Mesenchymal stem cell (in vitro differentiated cells and primary cell): ENCODE data around the gene ARFRP1.
A peak's percentile ranks its signal among the peaks of the same experiment; 100 is the strongest.

Source experiments
- DNase-seq: peaks from one replicate; pipeline ENCODE4 v3.0.0-alpha.2; 2013
- H2AFZ ChIP-seq: one replicate; pipeline ENCODE4 v1.6.1; 2013; ENCODE audit warnings: low read depth, mild to moderate bottlenecking, control low read depth, inconsistent platforms, low read length, moderate library complexity
- H2AK5ac ChIP-seq: 2 replicates; pipeline ENCODE4 v1.6.1; 2013; ENCODE audit warnings: low read length, moderate library complexity, mild to moderate bottlenecking, inconsistent platforms; ENCODE audit not compliant: severe bottlenecking
- H2BK120ac ChIP-seq: one replicate; pipeline ENCODE4 v1.6.1; 2013; ENCODE audit warnings: low read depth, mild to moderate bottlenecking, inconsistent platforms, low read length, moderate library complexity
- H2BK12ac ChIP-seq, 2 experiments: one replicate each; pipeline ENCODE4 v1.6.1; 2013; ENCODE audit warnings: inconsistent platforms in 2 of 2, low read length in 2 of 2, mild to moderate bottlenecking in 2 of 2, moderate library complexity in 2 of 2, control low read depth in 1 of 2
- H2BK15ac ChIP-seq: one replicate; pipeline ENCODE4 v1.6.1; 2013; ENCODE audit warnings: mild to moderate bottlenecking, low read depth, inconsistent platforms; ENCODE audit not compliant: poor library complexity, severe bottlenecking
- H2BK5ac ChIP-seq: 2 replicates; pipeline ENCODE4 v1.6.1; 2013; ENCODE audit warnings: low read depth, mild to moderate bottlenecking, low read length, control low read depth, inconsistent platforms; ENCODE audit not compliant: poor library complexity, severe bottlenecking
- H3K14ac ChIP-seq, 2 experiments: one replicate each; pipeline ENCODE4 v1.6.1; 2013; ENCODE audit warnings: inconsistent platforms in 2 of 2, low read length in 2 of 2, control low read depth in 1 of 2, mild to moderate bottlenecking in 1 of 2, moderate library complexity in 1 of 2
- H3K18ac ChIP-seq, 2 experiments: one replicate each; pipeline ENCODE4 v1.6.1; 2013; ENCODE audit warnings: inconsistent platforms in 2 of 2, low read length in 2 of 2, control low read depth in 1 of 2, low read depth in 1 of 2, mild to moderate bottlenecking in 1 of 2
- H3K23ac ChIP-seq, 2 experiments: one replicate each; pipeline ENCODE4 v1.6.1; 2013; ENCODE audit warnings: inconsistent platforms in 2 of 2, low read length in 2 of 2, mild to moderate bottlenecking in 2 of 2, moderate library complexity in 2 of 2, control low read depth in 1 of 2
- H3K27ac ChIP-seq: 2 replicates; pipeline ENCODE4 v1.5.1; 2013; ENCODE audit warnings: mild to moderate bottlenecking, moderate library complexity, low read length, control low read depth, inconsistent platforms; ENCODE audit not compliant: poor library complexity, severe bottlenecking
- H3K27me3 ChIP-seq, 2 experiments: 2 replicates each; pipeline versions ENCODE4 v1.6.1 to v1.7.0; 2013; ENCODE audit warnings: low read length in 2 of 2, mild to moderate bottlenecking in 2 of 2, moderate library complexity in 2 of 2, control low read depth in 1 of 2, inconsistent platforms in 1 of 2; ENCODE audit not compliant: control insufficient read depth in 1 of 2, insufficient read depth in 1 of 2
- H3K36me3 ChIP-seq, 2 experiments: 2 replicates each; pipeline versions ENCODE4 v1.6.1 to v1.7.0; 2013; ENCODE audit warnings: low read length in 2 of 2, control low read depth in 1 of 2, inconsistent platforms in 1 of 2, low read depth in 1 of 2, mild to moderate bottlenecking in 1 of 2; ENCODE audit not compliant: insufficient read depth in 2 of 2, control insufficient read depth in 1 of 2
- H3K4ac ChIP-seq, 2 experiments: one replicate each; pipeline ENCODE4 v1.6.1; 2013; ENCODE audit warnings: inconsistent platforms in 2 of 2, low read length in 2 of 2, mild to moderate bottlenecking in 2 of 2, moderate library complexity in 2 of 2, control low read depth in 1 of 2, low read depth in 1 of 2
- H3K4me1 ChIP-seq: 2 replicates; pipeline ENCODE4 v1.6.1; 2013; ENCODE audit warnings: low read depth, low read length, control low read depth; ENCODE audit not compliant: control insufficient read depth, insufficient read depth
- H3K4me2 ChIP-seq: 2 replicates; pipeline ENCODE4 v1.6.1; 2013; ENCODE audit warnings: low read length, mild to moderate bottlenecking, inconsistent platforms; ENCODE audit not compliant: poor library complexity, severe bottlenecking
- H3K4me3 ChIP-seq, 2 experiments: 2 replicates each; pipeline versions ENCODE4 v1.5.1 to v1.7.0; 2013; ENCODE audit warnings: low read length in 2 of 2, mild to moderate bottlenecking in 2 of 2, control low read depth in 1 of 2, low read depth in 1 of 2; ENCODE audit not compliant: insufficient read depth in 1 of 2
- H3K79me1 ChIP-seq: replicated peaks from 2 replicates; pipeline ENCODE4 v1.6.1; 2013; ENCODE audit warnings: mild to moderate bottlenecking, control low read depth, low read length, inconsistent platforms; ENCODE audit not compliant: poor library complexity, severe bottlenecking
- H3K9ac ChIP-seq: 2 replicates; pipeline ENCODE4 v1.7.0; 2013; ENCODE audit warnings: mild to moderate bottlenecking, low read length, moderate library complexity
- H3K9me3 ChIP-seq: 2 replicates; pipeline ENCODE4 v1.7.0; 2013; ENCODE audit warnings: mild to moderate bottlenecking, low read length; ENCODE audit not compliant: control insufficient read depth
- H4K8ac ChIP-seq: one replicate; pipeline ENCODE4 v1.6.1; 2013; ENCODE audit warnings: inconsistent platforms, mild to moderate bottlenecking, low read length, moderate library complexity
- H4K91ac ChIP-seq: one replicate; pipeline ENCODE4 v1.6.1; 2013; ENCODE audit warnings: mild to moderate bottlenecking, low read length, inconsistent platforms
- WGBS: methylation state at CpG from one replicate; pipeline ENCODE4 v1.1.7; 2013; ENCODE audit warnings: mixed read lengths; 5-methylcytosine and 5-hydroxymethylcytosine counted together

ARFRP1 gene

DNA sequence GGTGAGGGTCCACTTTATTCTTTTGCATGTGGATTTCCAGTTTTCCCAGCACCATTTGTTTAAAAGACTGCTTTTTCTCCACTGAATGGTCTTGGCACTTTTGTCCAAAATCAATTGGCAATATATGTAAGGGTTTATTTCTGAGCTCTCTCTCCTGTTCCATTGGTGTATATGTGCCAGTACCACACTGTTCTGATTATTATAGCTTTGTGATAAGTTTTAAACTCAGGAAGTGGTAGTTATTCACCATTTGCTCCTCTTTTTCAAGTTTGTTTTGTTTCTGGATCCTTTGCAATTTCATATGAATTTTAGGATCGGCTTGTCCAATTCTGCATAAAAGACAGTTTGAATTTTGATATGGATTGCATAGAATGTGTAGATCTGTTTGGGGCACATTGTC is 4.4 kb upstream of the ARFRP1 start:
- Histone ChIP-seq H2BK12ac (no peak overlapping the region), H2AFZ (no peak overlapping the region), H2BK15ac (no peak overlapping the region), H3K14ac (no peak overlapping the region), H4K91ac (no peak overlapping the region), H3K23ac (no peak overlapping the region), H2BK5ac (no peak overlapping the region), H2BK120ac (no peak overlapping the region), H3K36me3 (peaks cover 55 to 72% of the 10 kb centered on the region in 2 experiments), H3K9ac (no peak overlapping the region), H2AK5ac (no peak overlapping the region), H3K4me2 (no peak overlapping the region), H3K9me3 (peaks cover 25% of the 10 kb centered on the region), H4K8ac (no peak overlapping the region), H3K79me1 (peaks cover 6% of the 10 kb centered on the region), H3K27me3 (no peaks in the 10 kb centered on the region), H3K27ac (no peak overlapping the region), H3K4ac (no peak overlapping the region), H3K4me1 (peaks cover 11% of the 10 kb centered on the region), H3K18ac (no peak overlapping the region), H3K4me3 (no peak overlapping the region)
- WGBS, result 100% methylated on average over 1 of the region's 1 CpG
- DNase-seq, result no peak

DNA sequence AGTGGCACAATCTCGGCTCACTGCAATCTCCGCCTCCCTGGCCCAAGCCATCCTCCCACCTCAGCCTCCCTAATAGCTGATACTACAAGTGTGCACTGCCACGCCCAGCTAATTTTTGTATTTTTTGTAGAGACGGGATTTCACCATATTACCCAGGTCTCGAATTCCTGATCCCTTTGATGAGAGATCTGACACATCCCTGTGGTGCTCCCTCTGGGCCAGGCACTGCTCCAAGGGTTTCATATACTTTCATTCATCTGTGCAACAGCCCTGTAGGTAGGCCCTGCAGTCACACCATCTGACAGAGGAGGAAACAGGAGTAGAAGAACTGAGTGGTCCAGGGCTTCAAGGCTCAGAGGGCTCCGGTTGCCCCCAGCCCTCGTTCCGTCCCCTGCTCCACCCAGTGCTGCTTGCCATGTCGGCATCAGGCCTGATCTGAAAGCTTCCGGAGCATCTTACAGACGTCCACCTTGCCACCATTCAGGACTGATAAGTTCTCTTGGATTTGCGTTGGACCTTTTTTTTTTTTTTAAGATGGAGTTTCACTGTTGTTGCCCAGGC is 3.4 kb upstream of the ARFRP1 start:
- no peak overlapping the region for H4K8ac ChIP-seq
- no peak overlapping the region for H4K91ac ChIP-seq
- no peak overlapping the region for H3K4ac ChIP-seq
- no peak overlapping the region for H3K14ac ChIP-seq
- no peak overlapping the region for H3K4me3 ChIP-seq
- H3K18ac ChIP-seq, result no peak overlapping the region
- WGBS, result 87% methylated on average over 12 of the region's 12 CpGs
- peaks cover 23% of the 10 kb centered on the region for H3K9me3 ChIP-seq
- peaks cover 52 to 71% of the 10 kb centered on the region in 2 experiments for H3K36me3 ChIP-seq
- H3K79me1 ChIP-seq, result peaks cover 3% of the 10 kb centered on the region
- no peak overlapping the region for H3K4me2 ChIP-seq
- no peak overlapping the region for H3K27ac ChIP-seq
- H2AFZ ChIP-seq, result no peak overlapping the region
- H3K4me1 ChIP-seq, result peaks cover 18% of the 10 kb centered on the region
- no peak overlapping the region for H3K9ac ChIP-seq
- H2BK15ac ChIP-seq, result no peak overlapping the region
- H3K27me3 ChIP-seq, result no peaks in the 10 kb centered on the region
- no peak overlapping the region for H2BK120ac ChIP-seq
- no peak overlapping the region for H2BK5ac ChIP-seq
- H2AK5ac ChIP-seq, result no peak overlapping the region
- H3K23ac ChIP-seq, result no peak overlapping the region
- no peak overlapping the region for H2BK12ac ChIP-seq
- DNase-seq, result no peak

DNA sequence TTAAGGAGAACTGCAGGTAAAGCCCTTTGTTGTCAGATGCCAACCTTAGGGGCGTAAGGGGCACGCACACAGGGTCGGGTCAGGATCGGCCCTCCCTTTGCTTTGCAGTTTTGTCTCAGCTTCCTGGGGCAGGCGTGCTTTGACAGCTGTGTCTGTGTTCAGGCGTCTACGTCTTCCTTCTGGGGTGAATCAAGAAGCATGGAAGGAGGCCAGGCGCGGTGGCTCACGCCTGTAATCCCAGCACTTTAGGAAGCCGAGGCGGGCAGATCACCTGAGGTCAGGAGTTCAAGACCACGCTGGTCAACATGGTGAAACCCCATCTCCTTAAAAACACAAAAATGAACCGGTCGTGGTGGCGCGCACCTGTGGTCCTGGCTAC is 1.4 kb upstream of the ARFRP1 start:
- Histone ChIP-seq H3K27ac (no peak overlapping the region), H3K79me1 (peaks cover 9% of the 10 kb centered on the region), H3K4me1 (peaks cover 29% of the 10 kb centered on the region), H3K9me3 (peaks cover 5% of the 10 kb centered on the region), H3K36me3 (peaks cover 60 to 73% of the 10 kb centered on the region in 2 experiments), H4K8ac (no peak overlapping the region), H2BK120ac (no peak overlapping the region), H4K91ac (no peak overlapping the region), H3K14ac (no peak overlapping the region), H3K18ac (no peak overlapping the region), H2BK12ac (no peak overlapping the region), H2AK5ac (no peak overlapping the region), H2BK15ac (no peak overlapping the region), H3K23ac (no peak overlapping the region), H2BK5ac (no peak overlapping the region), H2AFZ (no peak overlapping the region), H3K4me2 (peak overlapping the region; percentile 46), H3K27me3 (no peaks in the 10 kb centered on the region), H3K4ac (no peak overlapping the region), H3K4me3 (peak overlapping the region; percentile 90 to 96), H3K9ac (peak overlapping the region; percentile 93)
- no peak for DNase-seq
- over 99% methylated on average over 15 of the region's 17 CpGs for WGBS

DNA sequence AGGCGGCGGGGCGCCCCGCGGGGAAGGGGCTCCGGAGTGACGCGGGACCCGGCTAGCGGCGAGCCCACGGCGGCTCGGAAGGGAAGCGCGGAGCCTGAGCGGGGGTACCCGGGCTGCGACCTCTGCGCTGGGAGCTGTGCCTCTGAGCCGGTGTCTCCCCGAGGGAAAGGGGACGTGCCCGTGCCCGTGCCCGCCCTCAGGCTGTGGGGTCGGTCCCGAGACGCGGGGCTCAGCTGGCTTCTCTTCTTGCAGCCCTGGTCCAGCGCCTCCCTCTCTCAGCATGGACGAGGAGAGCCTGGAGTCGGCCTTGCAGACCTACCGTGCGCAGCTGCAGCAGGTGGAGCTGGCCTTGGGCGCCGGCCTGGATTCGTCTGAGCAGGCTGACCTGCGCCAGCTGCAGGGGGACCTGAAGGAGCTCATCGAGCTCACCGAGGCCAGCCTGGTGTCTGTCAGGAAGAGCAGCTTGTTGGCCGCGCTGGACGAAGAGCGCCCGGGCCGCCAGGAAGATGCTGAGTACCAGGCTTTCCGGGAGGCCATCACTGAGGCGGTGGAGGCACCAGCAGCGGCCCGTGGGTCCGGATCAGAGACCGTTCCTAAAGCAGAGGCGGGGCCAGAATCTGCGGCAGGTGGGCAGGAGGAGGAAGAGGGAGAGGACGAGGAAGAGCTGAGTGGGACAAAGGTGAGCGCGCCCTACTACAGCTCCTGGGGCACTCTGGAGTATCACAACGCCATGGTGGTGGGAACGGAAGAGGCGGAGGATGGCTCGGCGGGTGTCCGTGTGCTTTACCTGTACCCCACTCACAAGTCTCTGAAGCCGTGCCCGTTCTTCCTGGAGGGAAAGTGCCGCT is 749 bp upstream of the ARFRP1 start:
- H3K4me3 ChIP-seq, result peak overlapping the region; percentile 90 to 96

More for the DNA sequence above, 749 bp upstream of the ARFRP1 start:
- Histone ChIP-seq H3K4me1 (peaks cover 30% of the 10 kb centered on the region), H3K23ac (no peak overlapping the region), H2AK5ac (no peak overlapping the region), H3K9ac (peak overlapping the region; percentile 93), H4K8ac (peak overlapping the region; percentile 3), H2BK120ac (peak overlapping the region; percentile 79), H3K27ac (no peak overlapping the region), H2BK5ac (no peak overlapping the region), H2BK12ac (no peak overlapping the region), H3K79me1 (peaks cover 13% of the 10 kb centered on the region), H2AFZ (no peak overlapping the region), H3K4ac (peak overlapping the region; percentile 36 to 80), H4K91ac (peak overlapping the region; percentile 56), H3K9me3 (peaks cover 5% of the 10 kb centered on the region), H2BK15ac (peak overlapping the region; percentile 15), H3K27me3 (no peaks in the 10 kb centered on the region), H3K4me2 (peak overlapping the region; percentile 46), H3K36me3 (peaks cover 62 to 71% of the 10 kb centered on the region in 2 experiments), H3K14ac (peak overlapping the region in 1 of 2 experiments; percentile 41), H3K18ac (peak overlapping the region in 1 of 2 experiments; percentile 23)
- WGBS, result 43% methylated on average over 57 of the region's 67 CpGs
- DNase-seq, result no peak
